ENCODE measurements around the gene RITA1.

RITA1 gene

DNA sequence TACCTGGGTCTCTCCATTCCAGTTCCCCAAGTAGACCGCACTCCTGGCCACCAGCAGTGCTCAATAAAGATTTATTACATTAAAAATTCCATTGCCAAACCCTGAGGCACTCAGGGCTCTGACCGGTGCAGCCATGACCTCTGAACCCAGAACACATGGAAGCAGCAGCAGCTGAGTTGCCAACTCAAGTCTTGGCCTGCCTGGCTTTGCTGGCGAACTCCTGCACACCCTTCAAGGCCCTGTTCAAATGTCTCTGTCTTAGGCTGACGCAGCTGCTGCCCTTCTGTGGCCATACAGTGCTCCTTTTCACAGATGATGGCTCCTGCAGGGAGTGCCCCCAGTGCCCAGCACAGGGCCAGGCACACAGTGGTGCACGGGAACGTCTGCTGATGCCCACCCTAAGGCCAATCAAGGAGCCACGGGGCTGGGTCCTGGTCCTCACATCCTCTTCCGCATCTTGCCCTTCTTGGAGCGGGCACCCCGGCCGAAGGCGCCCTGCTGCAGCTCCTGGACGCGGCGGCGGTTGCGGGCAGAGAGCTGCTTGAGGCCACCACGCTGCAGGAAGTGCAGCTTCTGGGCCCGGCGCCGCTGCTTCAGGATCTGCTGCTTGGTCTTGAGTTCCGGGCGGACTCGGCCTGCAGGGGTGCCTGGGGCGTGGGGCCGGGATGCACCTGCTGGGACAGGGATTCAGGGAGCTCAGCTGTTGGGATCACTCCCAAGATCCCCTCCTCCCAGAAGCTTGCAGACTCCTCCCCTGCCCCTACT, 26.9 kb upstream of the RITA1 start:
- CTCF ChIA-PET, result interaction anchor here (1.4 to 21.4 kb wide), 3 partner anchors 14 to 28 kb away, joined by 3 to 190 read pairs (median 4); no protein-coding TSS in a partner anchor
- POLR2A ChIA-PET, result interaction anchor here (0.6 kb wide), 1 partner anchor 48 kb away, joined by 3 read pairs; no protein-coding TSS in a partner anchor
- TF ChIP-seq, protein P1, sequence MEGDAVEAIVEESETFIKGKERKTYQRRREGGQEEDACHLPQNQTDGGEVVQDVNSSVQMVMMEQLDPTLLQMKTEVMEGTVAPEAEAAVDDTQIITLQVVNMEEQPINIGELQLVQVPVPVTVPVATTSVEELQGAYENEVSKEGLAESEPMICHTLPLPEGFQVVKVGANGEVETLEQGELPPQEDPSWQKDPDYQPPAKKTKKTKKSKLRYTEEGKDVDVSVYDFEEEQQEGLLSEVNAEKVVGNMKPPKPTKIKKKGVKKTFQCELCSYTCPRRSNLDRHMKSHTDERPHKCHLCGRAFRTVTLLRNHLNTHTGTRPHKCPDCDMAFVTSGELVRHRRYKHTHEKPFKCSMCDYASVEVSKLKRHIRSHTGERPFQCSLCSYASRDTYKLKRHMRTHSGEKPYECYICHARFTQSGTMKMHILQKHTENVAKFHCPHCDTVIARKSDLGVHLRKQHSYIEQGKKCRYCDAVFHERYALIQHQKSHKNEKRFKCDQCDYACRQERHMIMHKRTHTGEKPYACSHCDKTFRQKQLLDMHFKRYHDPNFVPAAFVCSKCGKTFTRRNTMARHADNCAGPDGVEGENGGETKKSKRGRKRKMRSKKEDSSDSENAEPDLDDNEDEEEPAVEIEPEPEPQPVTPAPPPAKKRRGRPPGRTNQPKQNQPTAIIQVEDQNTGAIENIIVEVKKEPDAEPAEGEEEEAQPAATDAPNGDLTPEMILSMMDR (IDR thresholded peaks at IDR 0.05; ENCODE audit: control extremely low read depth, extremely low read depth, low read depth, missing control alignments), result no peak
- no peak for DNase-seq (ENCODE audit: extremely low spot score)

DNA sequence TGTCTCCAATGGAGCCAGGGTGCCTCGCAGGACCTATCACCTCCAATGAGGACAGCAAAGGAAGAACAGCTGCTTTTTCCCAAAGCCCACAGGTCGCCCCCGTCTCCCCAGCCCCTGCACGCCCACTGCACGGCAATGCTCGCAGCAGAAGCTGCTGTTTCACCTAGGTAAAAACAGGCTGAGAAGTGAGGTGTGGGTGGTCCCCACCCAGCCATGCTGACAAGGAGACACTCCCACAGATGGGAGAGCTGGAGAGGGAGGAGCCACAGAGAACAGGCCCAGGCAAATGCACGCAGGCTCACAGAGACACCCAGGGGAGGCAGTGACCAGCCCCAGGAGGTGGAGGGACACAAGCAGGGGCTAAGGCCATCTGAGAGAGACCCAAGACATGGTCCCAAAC, 25.6 kb upstream of the RITA1 start:
- ChIA-PET CTCF (interaction anchor here (0.9 to 21.4 kb wide), 3 partner anchors 13 to 68 kb away, joined by 4 to 190 read pairs (median 4); partner anchors contain the start of gene RASAL1), POLR2A (no interaction called here)
- DNase-seq (ENCODE audit: extremely low spot score), result no peak
- TF ChIP-seq, protein P1 (IDR thresholded peaks at IDR 0.05; ENCODE audit: control extremely low read depth, extremely low read depth, low read depth, missing control alignments), result no peak

DNA sequence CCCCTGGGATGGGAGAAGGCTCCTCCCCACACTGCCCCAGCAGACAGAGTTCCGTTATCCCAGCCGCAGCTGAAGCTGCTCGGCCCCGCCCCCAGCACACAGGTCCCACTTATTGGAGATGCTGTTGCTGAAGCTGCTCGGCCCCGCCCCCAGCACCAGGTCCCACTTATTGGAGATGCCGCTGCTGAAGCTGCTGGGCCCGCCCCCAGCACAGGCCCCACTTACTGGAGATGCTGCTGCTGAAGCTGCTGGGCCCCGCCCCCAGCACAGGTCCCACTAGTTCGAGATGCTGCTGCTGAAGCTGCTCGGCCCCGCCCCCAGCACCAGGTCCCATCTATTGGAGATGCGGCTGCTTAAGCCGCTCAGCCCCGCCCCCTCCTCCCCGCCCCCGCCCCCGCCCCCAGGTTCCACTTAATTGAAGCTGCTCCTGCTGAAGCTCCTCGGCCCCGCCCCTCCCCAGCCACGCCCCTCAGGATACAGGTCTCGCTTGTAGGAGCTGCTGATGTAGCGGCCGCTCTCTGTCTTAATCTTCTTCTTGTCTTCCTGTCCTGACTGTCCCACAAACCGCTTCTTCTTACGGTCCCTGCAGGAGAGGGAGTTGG, 24.0 kb upstream of the RITA1 start:
- peak; percentile 56 for DNase-seq (ENCODE audit: extremely low spot score)
- CTCF ChIA-PET, result interaction anchor here (0.8 to 21.4 kb wide), 5 partner anchors 8 to 147 kb away, joined by 3 to 190 read pairs (median 4); partner anchors contain the start of gene RASAL1

DNA sequence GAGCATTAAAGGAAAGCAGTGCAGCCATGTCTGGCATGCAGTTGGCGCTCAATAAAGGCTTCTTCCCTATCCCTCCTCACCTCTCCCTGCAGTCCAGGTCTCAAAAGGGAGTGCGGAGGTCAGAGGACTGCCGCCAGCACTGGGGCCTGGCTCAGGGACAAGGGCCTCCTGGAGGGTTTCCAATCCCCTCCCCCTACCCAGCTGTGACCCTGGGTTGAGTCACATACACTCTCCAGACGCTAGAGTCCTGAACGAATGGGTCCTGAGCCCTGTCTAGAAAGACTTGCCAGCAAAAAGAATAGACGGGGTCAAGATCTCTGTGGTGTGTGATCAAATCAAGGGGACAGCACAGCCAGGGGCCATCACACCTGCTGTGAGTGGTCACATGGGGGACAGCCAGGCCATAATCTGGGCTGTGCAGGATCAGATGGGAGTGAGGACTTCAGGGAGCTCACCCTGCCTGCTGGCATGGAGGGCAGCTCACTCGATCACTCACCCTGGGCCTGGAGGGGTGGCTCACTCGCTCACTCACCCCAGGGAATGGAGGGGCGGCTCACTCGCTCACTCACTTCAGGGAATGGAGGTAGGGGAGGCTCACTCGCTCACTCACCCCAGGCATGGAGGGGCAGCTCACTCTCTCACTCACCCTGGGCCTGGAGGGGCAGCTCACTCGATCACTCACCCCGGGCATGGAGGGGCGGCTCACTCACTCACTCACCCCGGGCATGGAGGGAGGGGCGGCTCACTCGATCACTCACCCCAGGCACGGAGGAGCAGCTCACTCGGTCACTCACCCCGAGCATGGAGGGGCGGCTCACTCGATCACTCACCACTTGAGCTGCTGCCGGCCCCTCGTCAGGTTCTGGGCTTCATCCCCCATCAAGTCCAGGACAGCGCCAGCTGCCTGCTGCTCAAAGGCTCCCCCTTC, 23.2 kb upstream of the RITA1 start:
- ChIA-PET POLR2A (interaction anchor here (0.6 kb wide), 1 partner anchor 52 kb away, joined by 3 read pairs; no protein-coding TSS in a partner anchor), CTCF (interaction anchor here (1.0 to 21.4 kb wide), 6 partner anchors 9 to 171 kb away, joined by 3 to 190 read pairs (median 4); partner anchors contain the start of gene RASAL1)
- no peak for DNase-seq (ENCODE audit: extremely low spot score)
- TF ChIP-seq, protein P1 (IDR thresholded peaks at IDR 0.05; ENCODE audit: control extremely low read depth, extremely low read depth, low read depth, missing control alignments), result no peak

More for the DNA sequence above, 24.0 kb upstream of the RITA1 start:
- TF ChIP-seq, protein P1 (IDR thresholded peaks at IDR 0.05; ENCODE audit: control extremely low read depth, extremely low read depth, low read depth, missing control alignments), result no peak
- POLR2A ChIA-PET, result no interaction called here

DNA sequence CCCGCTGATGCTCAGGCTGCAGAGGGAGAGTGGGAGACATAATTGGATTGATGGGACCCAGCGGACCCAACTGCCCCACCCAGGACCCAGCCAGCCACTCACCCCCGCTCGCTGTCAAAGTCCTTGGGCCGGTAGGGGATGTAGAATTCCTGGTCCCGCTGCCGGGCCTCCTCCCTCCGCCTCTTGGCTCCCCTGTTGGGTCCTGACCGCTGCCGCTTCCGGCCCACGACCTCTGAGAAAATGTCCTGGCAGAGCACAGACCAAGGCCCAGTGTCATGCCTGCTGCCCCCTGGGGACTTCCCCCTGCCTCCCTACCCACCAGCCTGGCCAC, 22.5 kb upstream of the RITA1 start:
- POLR2A ChIA-PET, result interaction anchor here (0.5 to 0.6 kb wide), 2 partner anchors 53 to 133 kb away, joined by 3 to 6 read pairs; no protein-coding TSS in a partner anchor
- CTCF ChIA-PET, result interaction anchor here (1.0 to 21.4 kb wide), 5 partner anchors 10 to 172 kb away, joined by 3 to 190 read pairs (median 4); no protein-coding TSS in a partner anchor

More for the DNA sequence above, 22.5 kb upstream of the RITA1 start:
- no peak for DNase-seq (ENCODE audit: extremely low spot score)
- TF ChIP-seq, protein P1 (IDR thresholded peaks at IDR 0.05; ENCODE audit: control extremely low read depth, extremely low read depth, low read depth, missing control alignments), result no peak
